Kidney (tissue), 14 donors: ENCODE measurements around the gene HDGF. TPM values are rescaled to one million over a fixed set of nuclear protein-coding genes. Genes with fewer than 3 reads are reported as not detected.

Experiments
- DNase-seq, 5 donors: peaks; one replicate each; pipeline ENCODE4 v3.0.0-alpha.2; 2013 to 2020
- FAIRE-seq: peaks from 2 replicates; lab custom pipeline; 2012; peaks lifted over from hg19 to GRCh38; lab: Jason Lieb, UNC
- H3K27ac ChIP-seq, 2 donors: one replicate each; pipeline ENCODE4 v1.7.0; 2013; ENCODE audit warnings: low read depth in 2 of 2, low read length in 2 of 2, inconsistent platforms in 1 of 2
- H3K27me3 ChIP-seq: one replicate; pipeline ENCODE4 v1.7.1; 2013; ENCODE audit warnings: low read length, inconsistent platforms; ENCODE audit not compliant: control insufficient read depth, insufficient read depth
- H3K36me3 ChIP-seq, 3 donors: one replicate each; pipeline versions ENCODE4 v1.7.0 to v1.7.1; 2013; ENCODE audit warnings: low read length in 3 of 3, control low read depth in 1 of 3, inconsistent platforms in 1 of 3; ENCODE audit not compliant: insufficient read depth in 3 of 3, control insufficient read depth in 2 of 3
- H3K4me1 ChIP-seq, 3 donors: one replicate each; pipeline versions ENCODE4 v1.7.0 to v1.7.1; 2013; ENCODE audit warnings: low read length in 3 of 3, inconsistent platforms in 1 of 3, low read depth in 1 of 3; ENCODE audit not compliant: control insufficient read depth in 2 of 3, insufficient read depth in 2 of 3
- H3K4me3 ChIP-seq, 3 donors: one replicate each; pipeline versions ENCODE4 v1.7.0 to v1.8.1; 2013; ENCODE audit warnings: low read length in 3 of 3, control low read depth in 1 of 3, inconsistent platforms in 1 of 3
- H3K9ac ChIP-seq, 3 donors: one replicate each; pipeline versions ENCODE4 v1.7.0 to v1.7.1; 2013; ENCODE audit warnings: low read length in 3 of 3, control low read depth in 1 of 3, inconsistent platforms in 1 of 3
- H3K9me3 ChIP-seq, 3 donors: one replicate each; pipeline versions ENCODE4 v1.7.0 to v1.7.1; 2013; ENCODE audit warnings: low read length in 3 of 3, control low read depth in 1 of 3, inconsistent platforms in 1 of 3; ENCODE audit not compliant: control insufficient read depth in 2 of 3, insufficient read depth in 1 of 3
- CTCF ChIP-seq: IDR thresholded peaks from 3 replicates; pipeline ENCODE4 v1.5.1; 2012; ENCODE audit warnings: mild to moderate bottlenecking, moderate library complexity, borderline replicate concordance; ENCODE audit not compliant: insufficient read depth; ENCODE audit errors: extremely low read depth
- intact Hi-C: fragments of 100-400 bp; cut with DNase I; formaldehyde crosslinking; loops from one replicate; pipeline ENCODE4 v1.11.1; 2022
- polyA plus RNA-seq: library from polyadenylated mRNA; stranded (reverse); fragments of 350-450 nt; fragmentation: Illumina TruSeq; extraction: RNeasy Lipid Tissue Mini Kit (QIAGEN cat#74804); gene quantifications from one replicate; pipeline ENCODE4 v1.2.3, GENCODE V29; 2014; ENCODE audit warnings: low read depth, low replicate concordance; ENCODE audit not compliant: insufficient read depth
- total RNA-seq: library from RNA; stranded (reverse); fragmentation: NEBNext Ultra II Directional; extraction: Animal tissue kit (Norgen Biotek cat#: 25700); gene quantifications from one replicate; pipeline ENCODE4 v1.2.1, GENCODE V29; 2021
- donor health status: control.
- donor health status: control.
- donor health status: control.
- donor health status: control.
- donor health status: control.
- donor health status: DM: yes; HTN: yes; CAD: no.
- donor health status: Normal renal cell carcinoma (clear cell type).

Gene HDGF
- total and polyA plus RNA-seq, 2 donors from 2014 or later = 198 to 206 TPM

- Histone ChIP-seq H3K27me3 (no peaks in the 10 kb centered on the region), H3K9me3 (no peaks in the 10 kb centered on the region), H3K4me1 (peaks cover 0 to 11% (median 0%) of the 10 kb centered on the region in 3 donors), H3K27ac (no peak overlapping the region), H3K36me3 (no peaks in the 10 kb centered on the region), H3K4me3 (no peak overlapping the region), H3K9ac (no peak overlapping the region)
- intact Hi-C loops = no loop called here
- FAIRE-seq (no peak), DNase-seq (peak in 1 of 5 donors; percentile 58)
- TF ChIP-seq CTCF = no peak
These were observed 43.2 kb downstream of the HDGF start for GRCh38 chr1:156708218-156708661.

GRCh38 chr1:156707417-156708217 lies 43.9 kb downstream of the HDGF start:
- Histone ChIP-seq H3K4me3 (no peak overlapping the region), H3K4me1 (peaks cover 0 to 11% (median 0%) of the 10 kb centered on the region in 3 donors), H3K9ac (no peak overlapping the region), H3K27me3 (no peaks in the 10 kb centered on the region), H3K27ac (no peak overlapping the region), H3K36me3 (no peaks in the 10 kb centered on the region), H3K9me3 (no peaks in the 10 kb centered on the region)
- intact Hi-C loops = no loop called here
- DNase-seq = peak in 3 of 5 donors; percentile 67 to 76 (median 70)
- FAIRE-seq = no peak
- no peak for TF ChIP-seq CTCF

GRCh38 chr1:156706657-156707416 lies 44.6 kb downstream of the HDGF start:
- Histone ChIP-seq H3K27me3 (no peaks in the 10 kb centered on the region), H3K9ac (peak overlapping the region in 1 of 3 donors; percentile 62), H3K9me3 (no peaks in the 10 kb centered on the region), H3K36me3 (no peaks in the 10 kb centered on the region), H3K4me3 (peak overlapping the region in 2 of 3 donors; percentile 15 to 50), H3K27ac (no peak overlapping the region), H3K4me1 (peaks cover 0 to 11% (median 0%) of the 10 kb centered on the region in 3 donors)
- peak; percentile 81 to 92 (median 89) for DNase-seq
- intact Hi-C loops = no loop called here
- FAIRE-seq = no peak
- TF ChIP-seq CTCF = no peak
